Ishikawa (cell line): Measurements from ENCODE around the gene IGLL5.

Source experiments
- CEBPB ChIP-seq: IDR thresholded peaks from 2 replicates; pipeline ENCODE4 v1.6.1; 2012
- CREB1 ChIP-seq: IDR thresholded peaks from 2 replicates; pipeline ENCODE4 v1.6.1; 2012; ENCODE audit warnings: low read depth
- EP300 ChIP-seq: IDR thresholded peaks from 2 replicates; pipeline ENCODE4 v1.6.1; 2012; ENCODE audit warnings: borderline replicate concordance
- MAX ChIP-seq: IDR thresholded peaks from 2 replicates; pipeline ENCODE4 v1.6.1; 2012
- RAD21 ChIP-seq: IDR thresholded peaks from 2 replicates; pipeline ENCODE4 v1.6.1; 2012; ENCODE audit warnings: low read depth
- REST ChIP-seq: IDR thresholded peaks from 2 replicates; pipeline ENCODE4 v1.6.1; 2012; ENCODE audit warnings: low read depth, mild to moderate bottlenecking
- TAF1 ChIP-seq: IDR thresholded peaks from 2 replicates; pipeline ENCODE4 v1.6.1; 2012; ENCODE audit warnings: low read depth, mild to moderate bottlenecking
- USF1 ChIP-seq: IDR thresholded peaks from 2 replicates; pipeline ENCODE4 v1.6.1; 2012
- YY1 ChIP-seq: IDR thresholded peaks from 2 replicates; pipeline ENCODE4 v1.6.1; 2012; ENCODE audit warnings: low read depth

GRCh38 chr22:22907551-22908494 lies 20.2 kb downstream of the IGLL5 start:
- TF ChIP-seq CEBPB (no peak), CREB1 (no peak), RAD21 (no peak), MAX (no peak), TAF1 (no peak), USF1 (no peak), YY1 (no peak), EP300 (no peak), REST (no peak)
